Immature natural killer cell (primary cell): ENCODE data around the gene FBN2. TPM values are rescaled to one million over a fixed set of nuclear protein-coding genes. Genes with fewer than 3 reads are reported as not detected.

Source experiments
- DNase-seq, 3 donors: peaks; one replicate each; pipeline ENCODE4 v3.0.0; 2022; ENCODE audit warnings: mixed read lengths in 1 of 3
- H3K27ac Mint-ChIP-seq, 6 donors: one replicate each; pipeline ENCODE4 v1.8.0; 2020; ENCODE audit warnings: mixed read lengths in 6 of 6, mild to moderate bottlenecking in 5 of 6, inconsistent platforms in 4 of 6, moderate library complexity in 3 of 6
- H3K27me3 Mint-ChIP-seq, 3 donors: one replicate each; pipeline ENCODE4 v1.8.0; 2020 to 2021; ENCODE audit warnings: low read depth in 3 of 3, mild to moderate bottlenecking in 3 of 3, mixed read lengths in 3 of 3, moderate library complexity in 3 of 3, inconsistent platforms in 1 of 3
- H3K36me3 Mint-ChIP-seq, 3 donors: one replicate each; pipeline ENCODE4 v1.8.0; 2020; ENCODE audit warnings: mixed read lengths in 3 of 3, inconsistent platforms in 2 of 3, mild to moderate bottlenecking in 2 of 3
- H3K4me1 Mint-ChIP-seq, 2 donors: one replicate each; pipeline ENCODE4 v1.8.0; 2020; ENCODE audit warnings: inconsistent platforms in 2 of 2, mild to moderate bottlenecking in 2 of 2, mixed read lengths in 2 of 2, moderate library complexity in 1 of 2
- H3K4me3 Mint-ChIP-seq, 5 donors: one replicate each; pipeline ENCODE4 v1.8.0; 2020; ENCODE audit warnings: mild to moderate bottlenecking in 5 of 5, mixed read lengths in 5 of 5, inconsistent platforms in 3 of 5, moderate library complexity in 3 of 5
- H3K9me3 Mint-ChIP-seq, 6 donors: one replicate each; pipeline ENCODE4 v1.8.0; 2020; ENCODE audit warnings: mild to moderate bottlenecking in 6 of 6, mixed read lengths in 6 of 6, inconsistent platforms in 4 of 6, moderate library complexity in 3 of 6
- polyA plus RNA-seq, 3 donors: library from polyadenylated mRNA; unstranded; fragments of 300-500 nt; fragmentation: Illumina TruSeq; gene quantifications; one replicate each; pipeline ENCODE4 v1.2.3, GENCODE V29; 2021

FBN2 gene
- polyA plus RNA-seq: not detected

GRCh38 chr5:128538000-128538249 lies at the start of gene FBN2:
FBN2 (minus strand) TSS chr5:128538245; CDS start chr5:128537603, 642 bp downstream.
- no peaks in the 10 kb centered on the region for H3K36me3 Mint-ChIP-seq
- H3K4me3 Mint-ChIP-seq: peak within 1 kb of the TSS in 2 of 5 donors; percentile 13 to 26
- H3K27ac Mint-ChIP-seq: no peak within 1 kb of the TSS
- H3K4me1 Mint-ChIP-seq: no peaks in the 10 kb centered on the region
- DNase-seq: no peak
- H3K9me3 Mint-ChIP-seq: peaks cover 3 to 28% (median 12%) of the 10 kb centered on the region in 6 donors
- H3K27me3 Mint-ChIP-seq: peaks cover 2 to 10% (median 5%) of the 10 kb centered on the region in 3 donors

GRCh38 chr5:128587275-128587674 lies 49.2 kb upstream of the FBN2 start:
- no peak for DNase-seq
- H3K4me3 Mint-ChIP-seq: no peak overlapping the region
- no peaks in the 10 kb centered on the region for H3K27me3 Mint-ChIP-seq
- H3K36me3 Mint-ChIP-seq: no peaks in the 10 kb centered on the region
- H3K27ac Mint-ChIP-seq: no peak overlapping the region
- no peaks in the 10 kb centered on the region for H3K4me1 Mint-ChIP-seq
- H3K9me3 Mint-ChIP-seq: peaks cover 2 to 28% (median 8%) of the 10 kb centered on the region in 6 donors

GRCh38 chr5:128586848-128587247 lies 48.8 kb upstream of the FBN2 start:
- H3K4me3 Mint-ChIP-seq: no peak overlapping the region
- no peaks in the 10 kb centered on the region for H3K4me1 Mint-ChIP-seq
- no peak overlapping the region for H3K27ac Mint-ChIP-seq
- H3K36me3 Mint-ChIP-seq: no peaks in the 10 kb centered on the region
- no peak for DNase-seq
- H3K27me3 Mint-ChIP-seq: no peaks in the 10 kb centered on the region
- H3K9me3 Mint-ChIP-seq: peaks cover 2 to 31% (median 7%) of the 10 kb centered on the region in 6 donors

GRCh38 chr5:128579639-128580038 lies 41.6 kb upstream of the FBN2 start:
- peaks cover 12 to 51% (median 19%) of the 10 kb centered on the region in 6 donors for H3K9me3 Mint-ChIP-seq
- no peak overlapping the region for H3K27ac Mint-ChIP-seq
- H3K27me3 Mint-ChIP-seq: peaks cover 0 to 4% (median 0%) of the 10 kb centered on the region in 3 donors
- H3K36me3 Mint-ChIP-seq: peaks cover 0 to 4% (median 0%) of the 10 kb centered on the region in 3 donors
- DNase-seq: no peak
- no peak overlapping the region for H3K4me3 Mint-ChIP-seq
- no peaks in the 10 kb centered on the region for H3K4me1 Mint-ChIP-seq

GRCh38 chr5:128579093-128579492 lies 41.0 kb upstream of the FBN2 start:
- Mint-ChIP-seq H3K9me3 (peaks cover 12 to 47% (median 18%) of the 10 kb centered on the region in 6 donors), H3K27ac (no peak overlapping the region), H3K4me1 (no peaks in the 10 kb centered on the region), H3K27me3 (peaks cover 0 to 4% (median 0%) of the 10 kb centered on the region in 3 donors), H3K4me3 (no peak overlapping the region), H3K36me3 (peaks cover 0 to 4% (median 0%) of the 10 kb centered on the region in 3 donors)
- no peak for DNase-seq

GRCh38 chr5:128574041-128574440 lies 36.0 kb upstream of the FBN2 start:
- Mint-ChIP-seq H3K27ac (no peak overlapping the region), H3K27me3 (peaks cover 0 to 4% (median 0%) of the 10 kb centered on the region in 3 donors), H3K4me1 (no peaks in the 10 kb centered on the region), H3K4me3 (peak overlapping the region in 1 of 5 donors; percentile 26), H3K36me3 (peaks cover 0 to 4% (median 0%) of the 10 kb centered on the region in 3 donors), H3K9me3 (peaks cover 10 to 33% (median 17%) of the 10 kb centered on the region in 6 donors)
- no peak for DNase-seq

- Mint-ChIP-seq H3K27ac (no peak overlapping the region), H3K9me3 (peaks cover 7 to 29% (median 12%) of the 10 kb centered on the region in 6 donors), H3K4me1 (no peaks in the 10 kb centered on the region), H3K4me3 (no peak overlapping the region), H3K36me3 (peaks cover 0 to 4% (median 0%) of the 10 kb centered on the region in 3 donors), H3K27me3 (peaks cover 0 to 4% (median 0%) of the 10 kb centered on the region in 3 donors)
- DNase-seq: no peak
Observed at GRCh38 chr5:128572930-128573319, 34.9 kb upstream of the FBN2 start.

GRCh38 chr5:128572051-128572929 lies 34.2 kb upstream of the FBN2 start:
- Mint-ChIP-seq H3K27me3 (peaks cover 0 to 4% (median 0%) of the 10 kb centered on the region in 3 donors), H3K27ac (no peak overlapping the region), H3K4me1 (no peaks in the 10 kb centered on the region), H3K4me3 (no peak overlapping the region), H3K9me3 (peaks cover 9 to 34% (median 13%) of the 10 kb centered on the region in 6 donors), H3K36me3 (peaks cover 0 to 4% (median 0%) of the 10 kb centered on the region in 3 donors)
- DNase-seq: no peak

- Mint-ChIP-seq H3K9me3 (peaks cover 3 to 33% (median 17%) of the 10 kb centered on the region in 6 donors), H3K27me3 (peaks cover 0 to 3% (median 0%) of the 10 kb centered on the region in 3 donors), H3K4me1 (no peaks in the 10 kb centered on the region), H3K36me3 (no peaks in the 10 kb centered on the region), H3K4me3 (no peak overlapping the region), H3K27ac (no peak overlapping the region)
- no peak for DNase-seq
Observed at GRCh38 chr5:128566178-128566577, 28.1 kb upstream of the FBN2 start.

- peaks cover 0 to 26% (median 6%) of the 10 kb centered on the region in 6 donors for H3K9me3 Mint-ChIP-seq
- no peaks in the 10 kb centered on the region for H3K4me1 Mint-ChIP-seq
- no peak for DNase-seq
- no peak overlapping the region for H3K27ac Mint-ChIP-seq
- H3K36me3 Mint-ChIP-seq: no peaks in the 10 kb centered on the region
- no peak overlapping the region for H3K4me3 Mint-ChIP-seq
- H3K27me3 Mint-ChIP-seq: no peaks in the 10 kb centered on the region
Observed at GRCh38 chr5:128559300-128560297, 21.6 kb upstream of the FBN2 start.

GRCh38 chr5:128553747-128554146 lies 15.7 kb upstream of the FBN2 start:
- peaks cover 8 to 31% (median 21%) of the 10 kb centered on the region in 6 donors for H3K9me3 Mint-ChIP-seq
- H3K27ac Mint-ChIP-seq: no peak overlapping the region
- H3K4me1 Mint-ChIP-seq: no peaks in the 10 kb centered on the region
- no peak for DNase-seq
- no peaks in the 10 kb centered on the region for H3K27me3 Mint-ChIP-seq
- H3K4me3 Mint-ChIP-seq: no peak overlapping the region
- no peaks in the 10 kb centered on the region for H3K36me3 Mint-ChIP-seq

GRCh38 chr5:128551476-128551875 lies 13.4 kb upstream of the FBN2 start:
- H3K36me3 Mint-ChIP-seq: no peaks in the 10 kb centered on the region
- DNase-seq: no peak
- no peaks in the 10 kb centered on the region for H3K4me1 Mint-ChIP-seq
- H3K9me3 Mint-ChIP-seq: peaks cover 8 to 31% (median 20%) of the 10 kb centered on the region in 6 donors
- H3K4me3 Mint-ChIP-seq: no peak overlapping the region
- peaks cover 0 to under 1% (median 0%) of the 10 kb centered on the region in 3 donors for H3K27me3 Mint-ChIP-seq
- H3K27ac Mint-ChIP-seq: no peak overlapping the region

- Mint-ChIP-seq H3K36me3 (no peaks in the 10 kb centered on the region), H3K27me3 (peaks cover 0 to 4% (median 0%) of the 10 kb centered on the region in 3 donors), H3K4me3 (no peak overlapping the region), H3K27ac (no peak overlapping the region), H3K4me1 (no peaks in the 10 kb centered on the region), H3K9me3 (peaks cover 10 to 35% (median 19%) of the 10 kb centered on the region in 6 donors)
- DNase-seq: no peak
Observed at GRCh38 chr5:128549496-128549895, 11.5 kb upstream of the FBN2 start.
